ENCODE measurements around the gene ZNF567.
A peak's percentile ranks its signal among the peaks of the same experiment; 100 is the strongest.

The ZNF567 gene

DNA sequence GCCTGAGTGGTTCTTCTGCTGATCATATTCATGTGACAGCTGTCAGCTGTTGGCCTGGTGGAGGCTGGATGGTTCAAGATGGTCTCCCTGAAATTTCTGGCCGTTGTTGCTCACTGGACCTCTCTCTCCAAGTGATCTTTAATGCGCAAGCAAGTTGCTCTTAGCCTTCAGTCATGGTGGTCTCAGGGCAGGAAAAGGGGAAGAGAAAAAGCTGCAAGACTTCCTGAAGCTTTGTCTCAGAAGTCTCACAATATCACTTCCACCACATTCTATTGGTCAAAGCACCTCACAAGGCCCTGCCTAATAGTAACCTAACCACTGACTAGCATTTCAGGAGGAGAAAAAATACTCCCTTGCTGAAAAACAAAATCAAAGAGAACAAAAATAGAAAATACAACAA, 1.6 kb upstream of the ZNF567 start:
- H3K27me3 ChIP-seq (ENCODE audit: insufficient read depth, poor library complexity, severe bottlenecking): no peaks in the 10 kb centered on the region
- no peaks in the 10 kb centered on the region for H3K4me1 ChIP-seq (ENCODE audit: insufficient read depth, poor library complexity, severe bottlenecking)
- TF ChIP-seq, protein P1, sequence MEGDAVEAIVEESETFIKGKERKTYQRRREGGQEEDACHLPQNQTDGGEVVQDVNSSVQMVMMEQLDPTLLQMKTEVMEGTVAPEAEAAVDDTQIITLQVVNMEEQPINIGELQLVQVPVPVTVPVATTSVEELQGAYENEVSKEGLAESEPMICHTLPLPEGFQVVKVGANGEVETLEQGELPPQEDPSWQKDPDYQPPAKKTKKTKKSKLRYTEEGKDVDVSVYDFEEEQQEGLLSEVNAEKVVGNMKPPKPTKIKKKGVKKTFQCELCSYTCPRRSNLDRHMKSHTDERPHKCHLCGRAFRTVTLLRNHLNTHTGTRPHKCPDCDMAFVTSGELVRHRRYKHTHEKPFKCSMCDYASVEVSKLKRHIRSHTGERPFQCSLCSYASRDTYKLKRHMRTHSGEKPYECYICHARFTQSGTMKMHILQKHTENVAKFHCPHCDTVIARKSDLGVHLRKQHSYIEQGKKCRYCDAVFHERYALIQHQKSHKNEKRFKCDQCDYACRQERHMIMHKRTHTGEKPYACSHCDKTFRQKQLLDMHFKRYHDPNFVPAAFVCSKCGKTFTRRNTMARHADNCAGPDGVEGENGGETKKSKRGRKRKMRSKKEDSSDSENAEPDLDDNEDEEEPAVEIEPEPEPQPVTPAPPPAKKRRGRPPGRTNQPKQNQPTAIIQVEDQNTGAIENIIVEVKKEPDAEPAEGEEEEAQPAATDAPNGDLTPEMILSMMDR (IDR thresholded peaks at IDR 0.05; ENCODE audit: poor library complexity, severe bottlenecking): no peak
- DNase-seq (ENCODE audit: low spot score): no peak
- H3K9me3 ChIP-seq (ENCODE audit: severe bottlenecking): peaks cover 4% of the 10 kb centered on the region
- no peak overlapping the region for H3K4me3 ChIP-seq (ENCODE audit: severe bottlenecking)
- H3K27ac ChIP-seq (ENCODE audit: poor library complexity, severe bottlenecking): no peak overlapping the region
- peaks cover 19% of the 10 kb centered on the region for H3K36me3 ChIP-seq (ENCODE audit: low read depth)
- ATAC-seq (ENCODE audit: low read depth): no peak

DNA sequence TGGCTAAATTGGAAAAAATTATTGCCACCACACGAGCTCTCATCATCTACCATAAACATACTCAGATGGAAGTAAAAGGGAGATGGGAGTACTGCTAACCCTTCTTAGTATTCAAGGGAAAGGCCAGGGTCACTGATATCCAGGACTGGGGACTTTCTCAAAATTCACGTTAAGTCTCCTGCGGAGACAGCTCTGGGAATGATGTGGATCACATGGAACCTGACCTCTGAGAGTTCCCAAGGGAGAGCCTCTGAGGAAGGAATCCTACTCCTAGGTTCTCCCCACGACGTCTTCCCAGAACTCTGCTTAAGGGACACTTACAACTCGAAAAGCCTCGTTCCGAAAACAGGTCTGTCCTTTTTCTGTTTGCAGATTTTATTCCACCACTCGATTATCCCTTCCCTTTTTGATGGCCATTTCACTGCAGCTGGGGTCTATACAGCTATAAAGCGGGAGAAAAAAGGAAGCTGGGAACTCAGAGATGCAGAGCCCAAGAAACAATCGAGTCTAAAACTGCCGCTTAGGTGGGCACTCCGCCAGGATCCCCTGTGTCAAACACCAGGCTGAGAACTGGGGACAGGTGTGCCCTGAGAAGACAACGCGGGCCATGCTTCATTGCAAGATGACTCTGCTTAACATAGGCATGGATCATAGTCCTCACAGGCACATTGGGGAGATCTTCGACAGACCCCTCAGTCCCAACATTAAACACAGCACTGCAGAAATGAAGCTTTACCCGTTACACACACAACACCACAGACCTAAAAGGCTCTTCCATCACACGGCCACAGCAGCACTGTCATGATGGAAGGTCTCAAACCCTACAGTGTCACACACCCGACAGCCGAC, 823 bp upstream of the ZNF567 start:
- TF ChIP-seq, protein P1 (IDR thresholded peaks at IDR 0.05; ENCODE audit: poor library complexity, severe bottlenecking): no peak
- Histone ChIP-seq H3K27ac (ENCODE audit: poor library complexity, severe bottlenecking) (no peak overlapping the region), H3K36me3 (ENCODE audit: low read depth) (peaks cover 26% of the 10 kb centered on the region), H3K9me3 (ENCODE audit: severe bottlenecking) (peaks cover 5% of the 10 kb centered on the region), H3K4me3 (ENCODE audit: severe bottlenecking) (peak overlapping the region; percentile 68), H3K4me1 (ENCODE audit: insufficient read depth, poor library complexity, severe bottlenecking) (no peaks in the 10 kb centered on the region), H3K27me3 (ENCODE audit: insufficient read depth, poor library complexity, severe bottlenecking) (no peaks in the 10 kb centered on the region)
- no peak for DNase-seq (ENCODE audit: low spot score)
- ATAC-seq (ENCODE audit: low read depth): peak; percentile 16; the same call in 1 of the 3 replicates

DNA sequence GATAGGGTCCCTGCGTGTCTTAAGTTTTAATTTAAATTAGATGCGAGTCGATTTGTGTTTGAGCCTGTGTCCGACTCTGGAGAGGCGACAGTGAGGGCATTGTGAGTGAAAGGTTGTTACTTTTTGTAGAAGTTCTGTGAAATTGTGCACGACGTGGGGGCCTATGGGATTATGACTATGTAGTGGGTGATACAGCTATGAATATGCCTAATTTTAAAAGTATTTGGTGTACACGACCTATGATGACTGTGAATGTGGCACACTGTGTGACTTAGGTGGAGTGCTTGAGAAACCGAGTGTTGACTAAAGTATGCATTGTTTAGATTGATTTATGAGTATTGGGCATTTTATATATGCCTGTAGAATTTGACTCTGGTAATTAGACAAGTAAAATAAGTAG, 646 bp downstream of the ZNF567 start:
- no peaks in the 10 kb centered on the region for H3K4me1 ChIP-seq (ENCODE audit: insufficient read depth, poor library complexity, severe bottlenecking)
- TF ChIP-seq, protein P1 (IDR thresholded peaks at IDR 0.05; ENCODE audit: poor library complexity, severe bottlenecking): no peak
- peak overlapping the region; percentile 35 for H3K27ac ChIP-seq (ENCODE audit: poor library complexity, severe bottlenecking)
- ATAC-seq (ENCODE audit: low read depth): no peak
- no peaks in the 10 kb centered on the region for H3K27me3 ChIP-seq (ENCODE audit: insufficient read depth, poor library complexity, severe bottlenecking)
- H3K9me3 ChIP-seq (ENCODE audit: severe bottlenecking): peaks cover 5% of the 10 kb centered on the region
- no peak for DNase-seq (ENCODE audit: low spot score)
- H3K4me3 ChIP-seq (ENCODE audit: severe bottlenecking): peak overlapping the region; percentile 68
- H3K36me3 ChIP-seq (ENCODE audit: low read depth): peaks cover 41% of the 10 kb centered on the region

DNA sequence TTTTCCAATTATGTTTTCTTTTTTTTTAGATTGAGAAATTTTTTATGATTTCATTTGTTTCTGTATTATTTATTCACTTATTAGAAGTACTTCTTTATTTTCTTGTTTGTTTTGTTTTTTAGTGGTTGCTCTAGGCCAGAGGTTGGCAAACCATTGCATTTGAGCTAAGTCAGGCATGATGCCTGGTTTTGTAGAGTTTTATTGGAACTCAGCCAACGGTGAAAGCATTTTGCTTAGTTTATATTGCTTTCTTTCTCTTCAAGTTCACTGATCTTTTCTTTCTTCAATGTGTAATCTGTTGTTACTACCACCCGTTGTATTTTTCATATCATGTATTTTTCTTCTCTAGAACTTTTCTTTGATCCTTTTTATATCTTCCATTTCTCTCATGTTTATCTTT, 19.7 kb downstream of the ZNF567 start:
- Histone ChIP-seq H3K36me3 (ENCODE audit: low read depth) (peaks cover 37% of the 10 kb centered on the region), H3K9me3 (ENCODE audit: severe bottlenecking) (peaks cover 38% of the 10 kb centered on the region), H3K4me1 (ENCODE audit: insufficient read depth, poor library complexity, severe bottlenecking) (no peaks in the 10 kb centered on the region), H3K27me3 (ENCODE audit: insufficient read depth, poor library complexity, severe bottlenecking) (no peaks in the 10 kb centered on the region), H3K27ac (ENCODE audit: poor library complexity, severe bottlenecking) (no peak overlapping the region), H3K4me3 (ENCODE audit: severe bottlenecking) (no peak overlapping the region)
- TF ChIP-seq, protein P1 (IDR thresholded peaks at IDR 0.05; ENCODE audit: poor library complexity, severe bottlenecking): no peak
- DNase-seq (ENCODE audit: low spot score) (no peak), ATAC-seq (ENCODE audit: low read depth) (no peak)

DNA sequence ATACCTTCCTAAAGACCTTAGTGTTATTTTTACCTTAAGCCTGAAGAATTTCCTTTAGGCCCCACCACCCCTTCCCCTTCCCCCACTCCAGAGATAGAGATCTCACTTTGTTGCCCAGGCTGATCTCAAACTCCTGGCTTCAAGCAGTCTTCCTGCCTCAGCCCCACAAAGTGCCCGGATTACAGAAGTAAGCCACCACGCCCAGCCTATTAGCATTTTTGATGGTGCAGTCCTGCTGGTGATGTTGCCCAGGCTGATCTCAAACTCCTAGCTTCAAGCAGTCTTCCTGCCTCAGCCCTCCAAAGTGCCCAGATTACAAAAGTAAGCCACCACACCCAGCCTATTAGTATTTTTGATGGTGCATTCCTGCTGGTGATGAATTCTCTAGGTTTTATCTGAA, 22.0 kb downstream of the ZNF567 start:
- Histone ChIP-seq H3K27ac (ENCODE audit: poor library complexity, severe bottlenecking) (no peak overlapping the region), H3K4me1 (ENCODE audit: insufficient read depth, poor library complexity, severe bottlenecking) (no peaks in the 10 kb centered on the region), H3K4me3 (ENCODE audit: severe bottlenecking) (no peak overlapping the region), H3K36me3 (ENCODE audit: low read depth) (peaks cover 60% of the 10 kb centered on the region), H3K27me3 (ENCODE audit: insufficient read depth, poor library complexity, severe bottlenecking) (no peaks in the 10 kb centered on the region), H3K9me3 (ENCODE audit: severe bottlenecking) (peaks cover 50% of the 10 kb centered on the region)
- DNase-seq (ENCODE audit: low spot score) (no peak), ATAC-seq (ENCODE audit: low read depth) (no peak)
- TF ChIP-seq, protein P1 (IDR thresholded peaks at IDR 0.05; ENCODE audit: poor library complexity, severe bottlenecking): no peak
